Astrocyte of the hippocampus (primary cell): ENCODE measurements around the gene MYADML2.
"Not testable (repeated sequence)": the region's sequence is repeated elsewhere in the genome, so short reads cannot be mapped to it uniquely, and the experiment has no call there.

ENCODE experiments used
- DNase-seq: peaks from one replicate; pipeline ENCODE4 v3.0.0; 2011; ENCODE audit warnings: low read depth, low spot score

The MYADML2 gene

GRCh38 chr17:81959362-81960129 lies 12.5 kb upstream of the MYADML2 start:
- DNase-seq, result peak; percentile 82

GRCh38 chr17:81958633-81959342 lies 11.8 kb upstream of the MYADML2 start:
- DNase-seq, result no peak

GRCh38 chr17:81957691-81958432 lies 10.8 kb upstream of the MYADML2 start:
- no peak for DNase-seq

- DNase-seq, result no peak
Measured at GRCh38 chr17:81956607-81957589, 9.9 kb upstream of the MYADML2 start.

DNA sequence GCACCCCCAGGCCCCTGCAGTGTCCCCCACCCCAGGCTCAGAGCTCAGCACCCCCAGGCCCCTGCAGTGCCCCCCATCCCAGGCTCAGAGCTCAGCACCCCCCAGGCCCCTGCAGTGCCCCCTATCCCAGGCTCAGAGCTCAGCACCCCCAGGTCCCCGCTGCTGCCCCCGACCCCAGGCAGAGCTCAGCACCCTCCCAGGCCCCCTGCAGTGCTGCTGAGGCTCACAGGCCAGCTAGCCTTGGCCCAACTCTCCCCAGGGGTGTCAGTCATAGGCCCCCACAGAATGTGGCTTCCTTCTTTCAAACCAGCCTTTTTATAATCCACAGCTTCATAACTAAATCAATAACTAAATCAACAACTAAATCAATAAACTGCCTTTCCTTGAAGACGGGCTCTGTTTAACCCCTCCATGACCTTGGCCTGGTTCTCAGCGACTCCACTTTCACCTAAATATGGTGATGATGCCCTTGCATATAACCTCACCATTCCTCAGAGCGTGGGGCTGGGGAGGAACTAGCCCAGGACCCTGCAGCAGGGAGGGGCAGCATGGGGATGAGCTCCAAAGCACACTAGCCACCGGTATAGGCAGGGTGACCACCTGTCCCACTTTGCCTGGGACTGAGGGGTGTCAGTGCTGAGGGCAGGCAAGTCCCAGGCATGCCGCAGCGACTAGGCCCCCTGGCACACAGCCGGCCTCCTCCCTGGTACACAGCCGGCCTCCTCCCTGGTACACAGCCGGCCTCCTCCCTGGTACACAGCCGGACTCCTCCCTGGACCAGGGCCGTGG lies 8.9 kb upstream of the MYADML2 start:
- DNase-seq, result no peak

GRCh38 chr17:81955058-81955681 lies 8.1 kb upstream of the MYADML2 start:
- no peak for DNase-seq

GRCh38 chr17:81954131-81955057 lies 7.4 kb upstream of the MYADML2 start:
- DNase-seq, result no peak

DNA sequence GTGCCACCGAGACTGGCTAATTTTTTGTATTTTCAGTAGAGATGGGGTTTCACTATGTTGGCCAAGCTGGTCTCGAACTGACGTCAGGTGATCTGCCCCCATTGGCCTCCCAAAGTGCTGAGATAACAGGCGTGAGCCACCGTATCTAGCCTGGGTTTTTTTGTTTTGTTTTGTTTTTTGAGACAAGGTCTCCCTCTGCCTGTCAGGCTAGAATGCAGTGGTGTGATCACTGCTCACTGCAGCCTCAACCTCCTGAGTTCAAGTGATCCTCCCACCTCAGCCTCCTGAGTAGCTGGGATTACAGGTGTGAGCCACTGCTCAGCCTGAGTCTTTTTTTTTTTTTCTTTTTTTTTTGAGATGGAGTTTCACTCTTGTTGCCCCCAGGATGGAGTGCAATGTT lies 6.4 kb upstream of the MYADML2 start:
- DNase-seq, result not testable (repeated sequence)

DNA sequence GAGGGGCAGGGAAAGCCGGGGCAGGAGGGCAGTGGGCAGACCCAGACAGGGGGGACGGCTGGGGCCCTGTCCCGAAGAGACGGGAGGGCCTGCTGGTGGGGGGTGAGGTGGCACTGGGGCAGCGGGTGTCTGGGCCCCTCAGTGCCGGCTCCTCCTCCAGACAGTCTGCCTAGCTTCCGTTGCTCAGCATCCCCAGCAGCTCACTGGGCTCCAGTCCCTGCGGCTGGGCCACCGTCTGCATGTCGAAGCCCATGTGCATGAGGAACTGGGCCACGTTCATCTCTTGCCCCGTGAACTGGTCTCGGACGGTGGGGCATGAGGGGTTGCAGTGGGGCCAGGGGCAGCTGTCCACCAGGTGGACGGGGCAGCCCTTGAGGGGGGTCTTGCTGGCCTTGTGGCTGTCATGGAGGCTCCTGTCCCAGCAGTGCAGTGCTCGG lies 5.8 kb upstream of the MYADML2 start:
- DNase-seq, result no peak

DNA sequence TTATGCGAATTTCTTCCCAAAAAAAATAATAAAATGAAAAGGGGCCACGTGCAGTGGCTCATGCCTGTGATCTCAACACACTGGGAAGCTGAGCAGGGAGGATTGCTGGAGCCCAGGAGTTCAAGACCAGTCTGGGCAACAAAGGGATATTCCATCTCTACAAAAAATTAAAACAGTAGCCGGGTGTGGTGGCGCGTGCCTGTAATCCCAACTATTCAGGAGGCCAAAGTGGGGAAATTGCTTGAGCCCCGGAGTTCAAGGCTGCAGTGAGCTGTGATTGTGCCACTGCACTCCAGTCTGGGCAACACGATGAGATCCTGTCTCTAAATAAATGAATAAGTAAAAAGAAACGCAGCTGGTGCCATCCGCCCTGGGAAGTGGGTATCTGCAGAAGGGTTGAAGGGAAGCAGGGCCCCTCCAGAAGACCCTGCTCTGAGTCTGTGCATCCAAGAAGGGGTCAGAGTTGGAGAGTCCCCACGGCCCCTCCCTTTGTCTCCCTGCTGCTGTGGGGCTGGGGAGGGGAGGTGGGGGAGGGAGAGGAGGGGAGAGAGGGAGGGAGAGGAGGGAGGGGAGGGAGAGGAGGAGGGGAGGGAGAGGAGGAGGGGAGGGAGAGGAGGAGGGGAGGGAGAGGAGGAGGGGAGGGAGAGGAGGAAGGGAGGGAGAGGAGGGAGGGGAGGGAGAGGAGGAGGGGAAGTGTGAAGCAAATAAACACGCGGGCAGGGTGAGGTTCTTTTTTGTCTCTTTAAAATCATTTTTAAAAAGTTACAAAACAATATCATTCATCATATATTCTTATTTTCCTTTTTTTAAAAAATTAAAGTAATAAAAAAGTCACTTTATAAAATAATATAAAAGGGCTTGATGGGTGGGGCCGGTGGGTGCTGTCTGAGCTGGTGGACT lies 5.0 kb upstream of the MYADML2 start:
- DNase-seq, result no peak

DNA sequence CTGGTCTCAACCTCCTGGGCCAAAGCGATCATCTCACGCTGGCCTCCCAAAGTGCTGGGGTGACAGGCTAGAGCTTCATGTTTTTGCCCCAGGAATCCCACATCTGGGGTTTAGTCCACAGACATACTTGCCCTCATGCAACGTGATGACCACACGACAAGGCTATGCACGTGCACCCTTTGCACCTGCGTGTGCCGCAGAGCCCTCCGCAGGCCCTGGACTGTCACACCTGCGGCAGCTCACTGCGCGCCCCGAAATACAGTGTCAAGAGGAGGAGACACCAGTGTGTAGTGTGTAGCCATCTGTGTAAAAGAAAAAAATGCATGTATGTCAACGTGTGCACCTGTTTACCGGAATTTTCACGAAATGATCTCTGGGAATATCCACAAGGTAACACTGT lies 3.5 kb upstream of the MYADML2 start:
- no peak for DNase-seq

- DNase-seq, result no peak
Measured at GRCh38 chr17:81948635-81949378, 1.8 kb upstream of the MYADML2 start.

GRCh38 chr17:81944858-81945257 lies 2.2 kb downstream of the MYADML2 start:
- no peak for DNase-seq

DNA sequence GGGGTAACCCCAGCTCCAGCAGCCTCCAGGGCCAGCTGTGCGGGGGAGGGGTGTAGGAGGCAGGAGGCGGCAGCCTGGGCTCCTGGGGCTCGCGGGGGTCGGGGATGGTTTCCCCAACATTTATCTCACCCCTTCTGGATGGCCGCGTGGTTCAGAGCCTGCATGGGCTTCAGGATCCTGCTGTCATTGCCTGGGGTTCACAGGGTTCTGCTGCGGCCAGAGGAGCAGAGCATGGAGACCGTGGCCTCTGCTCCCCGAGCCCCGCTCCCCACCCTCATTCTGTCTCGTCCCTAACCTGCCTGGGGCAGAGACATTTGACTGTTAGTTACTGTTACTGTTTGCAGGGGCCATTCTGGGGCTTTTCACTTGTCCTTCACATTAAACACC lies 4.9 kb downstream of the MYADML2 start:
- DNase-seq, result no peak

- no peak for DNase-seq
Measured at GRCh38 chr17:81941484-81942166, 5.4 kb downstream of the MYADML2 start.
